Measurements from ENCODE around the gene ZNF563.

The ZNF563 gene

DNA sequence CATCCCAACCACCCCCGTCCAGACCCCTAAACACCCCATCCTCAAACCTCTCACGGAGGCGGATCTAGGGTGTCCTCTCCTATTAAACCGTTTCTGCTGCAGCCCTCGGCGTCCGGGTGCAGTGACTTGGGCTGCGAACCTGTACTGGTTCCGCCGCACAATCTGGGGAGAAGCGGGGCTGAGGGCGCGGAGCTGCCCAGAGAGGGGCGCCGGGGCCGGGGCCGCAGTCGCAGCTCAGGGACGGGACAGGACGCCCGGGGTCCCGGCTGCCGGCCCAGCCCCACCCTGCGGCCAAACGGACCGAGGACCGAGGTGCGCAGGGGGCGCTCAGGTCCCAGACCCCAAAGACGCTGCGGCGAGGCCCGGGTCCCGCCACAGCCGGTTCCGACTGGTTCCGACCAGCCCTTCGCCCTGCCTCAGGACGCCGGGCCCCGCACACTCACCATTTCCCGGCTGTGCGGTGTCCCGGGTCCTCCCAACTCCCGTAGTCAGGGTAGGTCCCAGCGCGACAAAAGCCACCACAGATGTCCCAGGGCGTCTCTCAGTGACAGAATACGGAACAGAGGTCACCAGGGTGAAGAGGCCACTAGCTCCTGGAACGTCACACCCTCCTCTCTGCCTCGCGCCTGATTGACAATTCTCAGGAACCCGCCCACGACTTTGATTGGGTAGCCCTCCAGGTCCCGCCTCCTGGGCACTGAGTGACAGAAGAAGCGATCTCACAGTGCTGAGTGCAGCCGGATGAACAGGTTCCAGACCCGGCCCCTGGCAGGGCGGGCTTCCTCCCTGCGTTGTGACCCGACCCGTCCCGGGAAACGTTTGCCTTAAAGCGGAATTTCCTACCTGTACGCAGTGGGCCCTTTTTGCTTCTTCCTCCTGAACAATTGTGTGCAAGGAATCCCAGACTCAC lies 38.9 kb downstream of the ZNF563 start, which contains the start of gene ZNF44:
ZNF44 (minus strand) TSS at position 635 of the 910 bp plus-strand sequence; CDS start at position 446, 189 bp downstream.
- no peak for DNase-seq

DNA sequence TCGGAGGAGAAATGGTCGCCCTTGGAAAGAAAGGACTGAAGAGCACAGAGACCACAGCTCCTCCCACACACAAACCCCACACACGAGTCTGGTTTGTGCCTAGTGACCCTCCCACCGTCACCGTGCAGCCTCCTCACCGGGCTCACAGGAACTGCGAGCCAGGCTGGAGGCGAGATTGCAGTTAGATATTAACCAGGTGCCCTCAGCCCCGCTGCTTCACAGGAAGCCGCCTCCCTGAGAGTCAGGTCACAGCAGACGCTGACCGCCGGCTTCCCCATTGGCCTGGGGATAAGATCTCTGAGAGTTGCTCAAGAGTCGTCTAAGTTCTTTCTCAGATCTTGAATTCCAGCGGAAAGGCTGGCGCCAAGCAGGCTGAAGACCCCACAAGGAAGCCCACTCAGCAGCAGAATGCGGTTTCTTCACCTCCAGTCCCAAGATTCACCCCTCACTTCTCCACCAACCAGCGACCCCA lies 39.6 kb downstream of the ZNF563 start:
- DNase-seq = no peak

DNA sequence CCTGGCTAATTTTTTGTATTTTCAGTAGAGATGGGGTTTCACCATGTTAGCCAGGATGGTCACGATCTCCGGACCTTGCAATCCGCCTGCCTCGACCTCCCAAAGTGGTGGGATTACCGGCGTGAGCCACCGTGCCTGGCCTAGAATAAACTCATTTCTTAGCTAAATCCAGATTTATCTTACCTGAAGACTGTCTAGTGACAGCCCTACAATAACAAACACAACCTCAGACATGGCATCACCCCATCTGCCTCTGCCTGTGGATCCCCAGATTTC lies 43.7 kb downstream of the ZNF563 start:
- DNase-seq = no peak

DNA sequence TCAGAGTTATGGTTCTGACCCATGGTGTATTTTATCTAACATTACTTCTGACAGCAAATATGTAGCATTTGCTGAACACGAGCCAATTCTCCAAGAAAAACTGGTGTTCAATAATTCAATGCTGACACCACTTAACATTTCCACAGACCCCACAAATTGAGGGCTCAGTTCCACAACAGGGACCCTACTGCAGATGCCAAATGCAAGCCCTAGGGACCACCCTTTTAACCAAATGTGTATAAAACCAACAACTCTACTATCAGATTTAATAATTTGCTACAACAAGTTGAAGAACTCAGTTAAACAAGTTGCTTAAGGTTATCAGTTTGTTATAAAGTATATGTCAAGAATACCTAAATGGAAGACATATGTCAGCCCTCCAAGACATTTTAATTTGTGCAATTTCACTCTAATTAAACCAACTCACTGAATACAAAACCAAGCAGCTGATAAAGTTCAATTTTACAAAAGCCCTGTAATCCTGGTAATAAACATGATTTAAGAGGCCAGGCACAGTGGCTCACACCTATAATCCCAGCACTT lies 45.4 kb downstream of the ZNF563 start:
- no peak for DNase-seq

DNA sequence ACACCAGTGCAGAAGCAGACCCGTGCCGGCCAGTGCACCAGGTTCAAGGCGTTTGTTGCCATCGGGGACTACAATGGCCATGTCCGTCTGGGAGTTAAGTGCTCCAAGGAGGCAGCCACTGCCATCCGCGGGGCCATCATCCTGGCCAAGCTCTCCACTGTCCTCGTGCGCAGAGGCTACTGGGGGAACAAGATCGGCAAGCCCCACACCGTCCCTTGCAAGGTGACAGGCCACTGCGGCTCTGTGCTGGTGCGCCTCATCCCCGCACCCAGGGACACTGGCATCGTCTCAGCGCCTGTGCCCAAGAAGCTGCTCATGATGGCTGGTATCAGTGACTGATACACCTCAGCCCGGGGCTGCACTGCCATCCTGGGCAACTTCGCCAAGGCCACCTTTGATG lies 48.8 kb downstream of the ZNF563 start:
- no peak for DNase-seq

DNA sequence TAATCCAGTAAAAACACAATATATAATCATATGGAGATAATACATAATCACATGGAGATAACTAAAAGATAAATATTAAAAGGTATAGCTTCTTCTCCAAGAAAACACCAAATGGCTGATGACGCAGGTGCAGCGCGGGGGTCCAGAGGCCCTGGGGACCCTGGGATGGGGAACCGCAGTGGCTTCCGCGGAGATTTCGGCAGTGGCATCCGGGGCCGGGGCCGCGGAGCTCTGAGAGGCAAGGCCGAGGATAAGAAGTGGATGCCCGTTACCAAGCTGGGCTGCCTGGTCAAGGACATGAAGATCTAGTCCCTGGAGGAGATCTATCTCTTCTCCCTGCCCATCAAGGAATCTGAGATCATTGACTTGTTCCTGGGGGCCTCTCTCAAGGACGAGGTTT lies 49.2 kb downstream of the ZNF563 start:
- DNase-seq = no peak

DNA sequence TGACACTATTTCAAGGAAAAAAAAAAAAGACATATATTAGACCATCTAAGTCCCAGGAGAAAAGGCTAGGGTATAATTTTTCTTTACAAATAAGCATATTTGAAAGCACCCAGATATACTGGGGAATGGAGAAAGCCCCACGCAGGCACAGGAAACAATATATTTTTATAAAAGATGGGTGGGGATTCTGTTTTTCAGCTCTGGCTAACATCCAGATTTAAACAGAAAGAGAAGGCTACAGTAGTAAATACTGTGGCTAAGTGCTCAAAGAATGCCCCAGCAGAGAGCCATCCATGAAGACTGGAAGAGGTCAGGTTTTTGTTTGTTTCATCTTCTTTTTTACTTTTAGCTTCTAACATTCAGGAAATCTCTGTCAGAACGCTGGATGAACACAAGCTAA lies 54.7 kb downstream of the ZNF563 start:
- no peak for DNase-seq

DNA sequence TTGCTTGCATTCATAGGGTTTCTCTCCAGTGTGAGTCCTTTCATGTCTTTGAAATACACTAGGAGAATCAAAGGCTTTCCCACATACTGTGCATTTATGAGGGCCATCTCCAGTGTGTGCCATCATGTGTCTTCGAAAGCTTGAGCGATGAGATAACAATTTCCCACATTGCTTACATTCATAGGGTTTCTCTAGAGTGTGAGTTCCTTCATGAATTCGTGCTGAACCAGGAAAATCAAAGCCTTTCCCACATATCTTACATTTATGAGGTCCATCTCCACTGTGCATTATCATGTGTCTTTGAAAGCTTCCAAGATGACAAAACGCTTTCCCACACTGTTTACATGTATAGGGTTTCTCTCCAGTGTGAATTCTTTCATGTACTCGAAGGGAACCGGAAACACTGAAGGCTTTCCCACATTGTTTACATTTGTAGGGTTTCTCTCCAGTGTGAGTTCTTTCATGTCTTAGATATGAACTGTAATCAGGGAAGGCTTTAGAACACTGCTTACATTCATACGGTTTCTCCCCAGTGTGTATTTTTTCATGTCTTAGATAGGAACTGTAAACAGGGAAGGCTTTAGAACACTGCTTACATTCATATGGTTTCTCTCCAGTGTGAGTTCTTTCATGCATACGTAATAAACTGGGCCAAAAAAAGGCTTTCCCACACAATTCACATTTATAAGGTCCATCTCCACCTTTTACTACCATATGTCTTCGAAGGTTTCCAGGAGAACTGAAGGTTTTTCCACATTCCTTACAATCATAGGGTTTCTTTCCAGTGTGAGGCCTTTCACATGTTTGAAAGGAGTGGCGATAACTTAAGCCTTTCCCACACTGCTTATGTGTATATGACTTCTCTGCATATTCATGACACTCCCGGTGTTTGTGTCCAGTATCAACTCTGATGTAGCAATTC lies 60.2 kb downstream of the ZNF563 start:
- no peak for DNase-seq

DNA sequence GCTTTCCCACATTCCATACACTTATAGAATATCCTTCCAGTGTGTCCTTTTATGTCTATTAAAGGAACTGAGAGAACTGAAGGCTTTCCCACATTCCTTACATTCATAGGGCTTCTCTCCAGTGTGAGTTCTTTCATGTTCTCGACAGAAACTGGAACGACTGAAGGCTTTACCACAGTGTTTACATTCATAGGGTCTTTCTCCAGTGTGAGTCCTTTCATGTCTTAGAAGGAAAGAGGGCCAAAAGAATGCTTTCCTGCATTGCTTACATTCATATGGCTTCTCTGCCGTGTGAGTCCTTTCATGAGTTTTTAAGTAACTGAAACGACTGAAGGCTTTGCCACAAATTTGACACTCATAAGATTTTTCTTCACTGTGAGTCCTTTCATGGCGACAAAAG lies 61.0 kb downstream of the ZNF563 start:
- no peak for DNase-seq

DNA sequence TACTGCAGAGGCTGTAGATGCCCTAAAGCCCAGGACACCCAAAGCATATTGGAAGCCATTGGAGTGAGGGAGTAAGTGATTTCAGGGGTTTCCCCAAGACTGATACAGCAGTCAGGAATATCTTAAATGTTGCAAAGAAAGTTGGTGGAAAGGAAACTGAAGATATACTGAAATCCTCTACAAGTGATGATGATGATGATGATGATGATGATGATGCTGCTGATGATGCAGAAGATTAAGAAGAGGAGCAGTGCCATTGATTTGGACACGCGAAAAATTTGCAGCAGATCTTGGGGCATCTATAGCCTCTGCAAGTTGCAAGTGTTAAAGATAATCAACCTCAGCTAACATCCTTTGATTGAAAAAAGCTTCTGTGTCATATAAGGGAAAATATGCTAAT lies 62.6 kb downstream of the ZNF563 start:
- DNase-seq = no peak
